Glutamatergic neuron (in vitro differentiated cells): Measurements from ENCODE around the gene BAHCC1. TPM values are rescaled to one million over a fixed set of nuclear protein-coding genes. Genes with fewer than 3 reads are reported as not detected.

Source experiments
- DNase-seq: peaks from one replicate; pipeline ENCODE4 v3.0.0; 2022
- H3K27ac Mint-ChIP-seq: one replicate; pipeline ENCODE4 v1.8.0; 2020; ENCODE audit warnings: mild to moderate bottlenecking, mixed read lengths, inconsistent platforms; ENCODE audit not compliant: unreplicated experiment
- H3K27me3 Mint-ChIP-seq: one replicate; pipeline ENCODE4 v1.8.0; 2020; ENCODE audit warnings: mild to moderate bottlenecking, moderate library complexity, mixed read lengths, inconsistent platforms; ENCODE audit not compliant: unreplicated experiment
- H3K36me3 Mint-ChIP-seq: one replicate; pipeline ENCODE4 v1.8.0; 2020; ENCODE audit warnings: mild to moderate bottlenecking, mixed read lengths, inconsistent platforms; ENCODE audit not compliant: unreplicated experiment
- H3K4me1 Mint-ChIP-seq: one replicate; pipeline ENCODE4 v1.8.0; 2020; ENCODE audit warnings: mild to moderate bottlenecking, low read depth, mixed read lengths, inconsistent platforms; ENCODE audit not compliant: unreplicated experiment
- H3K4me3 Mint-ChIP-seq: one replicate; pipeline ENCODE4 v1.8.0; 2020; ENCODE audit warnings: mild to moderate bottlenecking, mixed read lengths, inconsistent platforms; ENCODE audit not compliant: unreplicated experiment
- H3K9me3 Mint-ChIP-seq: one replicate; pipeline ENCODE4 v1.8.0; 2020; ENCODE audit warnings: mild to moderate bottlenecking, moderate library complexity, mixed read lengths, inconsistent platforms; ENCODE audit not compliant: unreplicated experiment
- CTCF ChIP-seq: fragments of 200-600 bp; sonication (generic); IDR thresholded peaks from one replicate; pipeline ENCODE4 v1.5.0; 2021; ENCODE audit not compliant: partially characterized antibody, unreplicated experiment
- total RNA-seq: library from RNA; stranded (reverse); fragmentation: NEBNext Ultra II Directional; extraction: Animal tissue kit (Norgen Biotek cat#: 25700); gene quantifications from one replicate; pipeline ENCODE4 v1.2.1, GENCODE V29; 2021; ENCODE audit not compliant: unreplicated experiment

The BAHCC1 gene
- total RNA-seq, 1 donor from 2014 or later: 111 TPM

- H3K27ac Mint-ChIP-seq: peak overlapping the region; percentile 95
- TF ChIP-seq CTCF: no peak
- H3K36me3 Mint-ChIP-seq: no peaks in the 10 kb centered on the region
- DNase-seq: peak; percentile 56
- H3K9me3 Mint-ChIP-seq: peaks cover 11% of the 10 kb centered on the region
- peaks cover 37% of the 10 kb centered on the region for H3K4me1 Mint-ChIP-seq
- peaks cover 11% of the 10 kb centered on the region for H3K27me3 Mint-ChIP-seq
- H3K4me3 Mint-ChIP-seq: peak overlapping the region; percentile 87
These were observed 95.0 kb downstream of the BAHCC1 start for GRCh38 chr17:81489998-81490992.

- peaks cover 11% of the 10 kb centered on the region for H3K27me3 Mint-ChIP-seq
- peaks cover 9% of the 10 kb centered on the region for H3K9me3 Mint-ChIP-seq
- no peaks in the 10 kb centered on the region for H3K36me3 Mint-ChIP-seq
- no peak for TF ChIP-seq CTCF
- H3K27ac Mint-ChIP-seq: peak overlapping the region; percentile 12
- DNase-seq: no peak
- peaks cover 34% of the 10 kb centered on the region for H3K4me1 Mint-ChIP-seq
- peak overlapping the region; percentile 67 for H3K4me3 Mint-ChIP-seq
These were observed 95.9 kb downstream of the BAHCC1 start for GRCh38 chr17:81491181-81491581.

- Mint-ChIP-seq H3K27me3 (peaks cover 11% of the 10 kb centered on the region), H3K36me3 (no peaks in the 10 kb centered on the region), H3K27ac (no peak overlapping the region), H3K4me1 (peaks cover 31% of the 10 kb centered on the region), H3K4me3 (peak overlapping the region; percentile 63), H3K9me3 (peaks cover 9% of the 10 kb centered on the region)
- no peak for DNase-seq
- TF ChIP-seq CTCF: no peak
These were observed 96.5 kb downstream of the BAHCC1 start for GRCh38 chr17:81491761-81492160.

- Mint-ChIP-seq H3K36me3 (no peaks in the 10 kb centered on the region), H3K4me1 (peaks cover 31% of the 10 kb centered on the region), H3K27me3 (peaks cover 10% of the 10 kb centered on the region), H3K9me3 (peaks cover 9% of the 10 kb centered on the region), H3K4me3 (peak overlapping the region; percentile 63), H3K27ac (peak overlapping the region; percentile 28)
- no peak for DNase-seq
- TF ChIP-seq CTCF: no peak
These were observed 96.9 kb downstream of the BAHCC1 start for GRCh38 chr17:81492202-81492601.

GRCh38 chr17:81492706-81493105 lies 97.4 kb downstream of the BAHCC1 start:
- peaks cover 10% of the 10 kb centered on the region for H3K27me3 Mint-ChIP-seq
- H3K36me3 Mint-ChIP-seq: no peaks in the 10 kb centered on the region
- H3K4me1 Mint-ChIP-seq: peaks cover 31% of the 10 kb centered on the region
- H3K9me3 Mint-ChIP-seq: peaks cover 9% of the 10 kb centered on the region
- DNase-seq: no peak
- H3K4me3 Mint-ChIP-seq: peak overlapping the region; percentile 63
- peak overlapping the region; percentile 28 for H3K27ac Mint-ChIP-seq
- no peak for TF ChIP-seq CTCF
